ENCODE results near the gene CPXM2. TPM values are rescaled to one million over a fixed set of nuclear protein-coding genes. Genes with fewer than 3 reads are reported as not detected.

Gene CPXM2
- total RNA-seq, 3 donors from 2014 or later, result 3.1 to 56.1 (median 7.7) TPM

DNA sequence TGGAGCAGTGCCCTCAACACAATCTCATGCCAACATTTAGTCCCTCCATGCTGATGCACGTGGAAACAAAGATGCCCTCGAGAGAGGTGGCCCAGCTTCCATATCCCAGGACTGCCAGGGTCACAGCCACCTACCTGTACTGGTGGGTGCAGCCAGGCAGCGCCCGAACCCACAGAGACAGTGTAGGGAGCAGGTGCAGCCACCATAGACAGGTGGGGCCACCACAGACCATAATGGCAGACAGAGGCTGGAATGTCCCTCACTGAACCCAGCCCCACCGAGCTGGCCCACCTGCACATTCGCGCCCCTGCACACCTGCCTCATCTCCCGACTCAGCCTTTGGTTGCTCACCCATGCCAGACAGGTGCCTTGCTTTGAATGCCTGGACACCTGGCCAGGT lies 18.3 kb upstream of the CPXM2 start:
- H3K36me3 ChIP-seq (ENCODE audit: low read depth), result no peaks in the 10 kb centered on the region
- ATAC-seq (no peak), DNase-seq (no peak)
- no peaks in the 10 kb centered on the region for H3K4me1 ChIP-seq (ENCODE audit: low read depth)
- intact Hi-C loops (cut with DNase I, micrococcal nuclease), result no loop called here
- TF ChIP-seq, protein P1, sequence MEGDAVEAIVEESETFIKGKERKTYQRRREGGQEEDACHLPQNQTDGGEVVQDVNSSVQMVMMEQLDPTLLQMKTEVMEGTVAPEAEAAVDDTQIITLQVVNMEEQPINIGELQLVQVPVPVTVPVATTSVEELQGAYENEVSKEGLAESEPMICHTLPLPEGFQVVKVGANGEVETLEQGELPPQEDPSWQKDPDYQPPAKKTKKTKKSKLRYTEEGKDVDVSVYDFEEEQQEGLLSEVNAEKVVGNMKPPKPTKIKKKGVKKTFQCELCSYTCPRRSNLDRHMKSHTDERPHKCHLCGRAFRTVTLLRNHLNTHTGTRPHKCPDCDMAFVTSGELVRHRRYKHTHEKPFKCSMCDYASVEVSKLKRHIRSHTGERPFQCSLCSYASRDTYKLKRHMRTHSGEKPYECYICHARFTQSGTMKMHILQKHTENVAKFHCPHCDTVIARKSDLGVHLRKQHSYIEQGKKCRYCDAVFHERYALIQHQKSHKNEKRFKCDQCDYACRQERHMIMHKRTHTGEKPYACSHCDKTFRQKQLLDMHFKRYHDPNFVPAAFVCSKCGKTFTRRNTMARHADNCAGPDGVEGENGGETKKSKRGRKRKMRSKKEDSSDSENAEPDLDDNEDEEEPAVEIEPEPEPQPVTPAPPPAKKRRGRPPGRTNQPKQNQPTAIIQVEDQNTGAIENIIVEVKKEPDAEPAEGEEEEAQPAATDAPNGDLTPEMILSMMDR (IDR thresholded peaks at IDR 0.05), result no peak
- H3K9me3 ChIP-seq, result no peaks in the 10 kb centered on the region
- no peak overlapping the region for H3K4me3 ChIP-seq

DNA sequence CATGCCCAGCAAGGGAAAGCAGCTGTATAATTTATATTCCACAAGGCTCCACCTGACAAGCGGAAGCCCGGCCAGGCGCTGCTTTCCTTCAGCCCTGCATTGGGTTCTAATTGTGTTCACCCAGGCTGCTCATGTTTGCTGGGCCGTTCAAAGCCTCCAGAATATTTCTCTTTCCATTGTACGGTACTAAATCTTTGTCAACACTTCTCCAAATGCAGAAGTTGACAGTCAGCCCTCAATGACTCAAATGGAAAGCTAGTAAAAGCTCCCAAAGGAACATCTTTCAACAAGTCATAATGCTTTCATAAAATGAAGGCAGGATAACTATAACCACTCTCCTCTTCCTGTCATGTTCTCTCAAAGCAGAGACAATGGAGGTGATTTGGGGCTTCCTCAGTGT lies 17.8 kb upstream of the CPXM2 start:
- no peak for DNase-seq
- Histone ChIP-seq H3K4me3 (no peak overlapping the region), H3K9me3 (no peaks in the 10 kb centered on the region), H3K4me1 (ENCODE audit: low read depth) (no peaks in the 10 kb centered on the region), H3K36me3 (ENCODE audit: low read depth) (no peaks in the 10 kb centered on the region)
- ATAC-seq, result no peak
- intact Hi-C loops (cut with DNase I, micrococcal nuclease), result no loop called here
- TF ChIP-seq, protein P1 (IDR thresholded peaks at IDR 0.05), result no peak

DNA sequence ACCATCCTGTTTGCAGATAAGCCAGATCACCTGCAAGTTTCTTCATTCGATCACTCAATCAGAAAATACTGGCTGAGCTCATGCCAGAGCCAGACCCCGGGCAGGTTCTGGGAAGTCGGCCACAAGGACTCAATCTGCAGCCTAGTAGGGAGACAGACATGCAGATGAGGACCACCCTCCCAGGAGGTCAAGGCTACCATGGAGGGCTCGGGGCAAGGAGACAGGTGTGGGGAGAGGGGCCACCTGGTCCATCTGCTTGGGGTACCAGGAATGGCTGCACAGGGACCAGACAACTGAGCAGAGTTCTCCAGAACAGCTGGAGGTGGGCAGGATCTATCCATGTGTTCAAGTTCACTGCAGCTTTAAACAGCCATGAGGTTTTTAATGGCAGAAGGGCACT lies 16.8 kb upstream of the CPXM2 start:
- DNase-seq (no peak), ATAC-seq (no peak)
- Histone ChIP-seq H3K4me3 (no peak overlapping the region), H3K4me1 (ENCODE audit: low read depth) (no peaks in the 10 kb centered on the region), H3K9me3 (no peaks in the 10 kb centered on the region), H3K36me3 (ENCODE audit: low read depth) (no peaks in the 10 kb centered on the region)
- TF ChIP-seq, protein P1 (IDR thresholded peaks at IDR 0.05), result no peak
- intact Hi-C loops (cut with DNase I, micrococcal nuclease), result no loop called here

DNA sequence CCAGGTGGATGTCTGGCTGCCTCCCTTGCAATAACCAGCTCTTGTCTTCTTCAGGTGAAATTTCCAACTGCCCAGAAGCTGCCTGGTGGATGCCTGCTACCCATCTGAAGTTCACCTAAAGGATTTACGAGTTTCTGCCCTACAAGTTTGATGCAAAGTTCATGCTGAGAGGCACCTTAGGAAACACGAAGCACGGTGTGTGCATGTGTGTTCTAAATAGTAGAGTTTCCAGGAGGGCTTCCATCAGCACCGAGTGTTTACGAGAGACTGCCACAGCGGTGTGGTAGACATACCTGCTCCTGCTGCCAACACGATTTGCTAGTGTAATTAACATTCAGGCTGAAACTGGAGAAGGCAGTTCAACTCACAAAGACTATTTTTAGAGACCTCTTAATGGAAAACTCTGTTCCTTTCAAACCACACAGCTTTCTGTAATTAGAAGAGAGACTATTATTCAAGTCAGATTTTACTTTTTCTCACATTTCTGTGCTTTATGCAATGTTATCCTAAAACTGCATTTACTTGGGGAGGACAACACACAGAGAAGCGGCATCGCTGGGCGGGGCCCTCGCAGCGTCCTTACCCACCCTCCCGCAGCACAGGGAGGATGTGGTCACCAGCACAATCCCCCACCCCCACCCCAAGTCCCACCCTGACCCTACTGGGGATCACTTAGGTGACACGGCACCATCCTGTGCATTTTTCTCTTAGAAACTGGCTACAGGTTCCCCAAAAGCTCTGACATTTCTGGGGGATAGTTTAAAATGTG lies 15.5 kb upstream of the CPXM2 start:
- ATAC-seq, result no peak
- Histone ChIP-seq H3K9me3 (no peaks in the 10 kb centered on the region), H3K4me3 (no peak overlapping the region), H3K4me1 (ENCODE audit: low read depth) (no peaks in the 10 kb centered on the region), H3K36me3 (ENCODE audit: low read depth) (no peaks in the 10 kb centered on the region)
- intact Hi-C loops (cut with DNase I, micrococcal nuclease), result no loop called here
- TF ChIP-seq, protein P1 (IDR thresholded peaks at IDR 0.05), result no peak
- DNase-seq, result no peak

DNA sequence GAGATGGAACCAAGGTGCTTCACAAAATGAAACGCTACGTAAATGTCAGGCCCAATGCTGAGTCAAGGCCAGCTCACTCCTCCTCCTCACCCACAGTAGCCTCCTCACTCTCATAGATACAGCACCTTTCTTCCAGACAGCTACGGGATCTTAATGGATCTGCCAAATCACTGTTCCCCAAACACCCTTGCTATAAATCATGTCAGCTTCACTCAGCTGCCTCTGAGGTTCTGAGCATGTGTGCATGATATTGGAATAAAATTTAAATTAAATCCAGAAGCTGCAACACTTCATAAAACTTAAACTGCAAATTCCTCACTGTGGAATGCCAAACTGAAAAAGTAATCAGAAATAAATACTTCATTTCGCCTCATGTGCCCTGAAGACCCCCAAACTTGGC lies 14.7 kb upstream of the CPXM2 start:
- DNase-seq (no peak), ATAC-seq (no peak)
- TF ChIP-seq, protein P1 (IDR thresholded peaks at IDR 0.05), result no peak
- Histone ChIP-seq H3K4me1 (ENCODE audit: low read depth) (no peaks in the 10 kb centered on the region), H3K9me3 (no peaks in the 10 kb centered on the region), H3K4me3 (no peak overlapping the region), H3K36me3 (ENCODE audit: low read depth) (no peaks in the 10 kb centered on the region)
- intact Hi-C loops (cut with DNase I, micrococcal nuclease), result no loop called here

Measured in mucosa of descending colon (tissue), 3 donors.